ENCODE measurements around the gene RAB15. TPM values are rescaled to one million over a fixed set of nuclear protein-coding genes. Genes with fewer than 3 reads are reported as not detected.

Gene RAB15
- total and polyA plus RNA-seq, 2 donors (not counting 1 experiment from before 2014, with no cell fraction given): 2.2 to 3.6 TPM

DNA sequence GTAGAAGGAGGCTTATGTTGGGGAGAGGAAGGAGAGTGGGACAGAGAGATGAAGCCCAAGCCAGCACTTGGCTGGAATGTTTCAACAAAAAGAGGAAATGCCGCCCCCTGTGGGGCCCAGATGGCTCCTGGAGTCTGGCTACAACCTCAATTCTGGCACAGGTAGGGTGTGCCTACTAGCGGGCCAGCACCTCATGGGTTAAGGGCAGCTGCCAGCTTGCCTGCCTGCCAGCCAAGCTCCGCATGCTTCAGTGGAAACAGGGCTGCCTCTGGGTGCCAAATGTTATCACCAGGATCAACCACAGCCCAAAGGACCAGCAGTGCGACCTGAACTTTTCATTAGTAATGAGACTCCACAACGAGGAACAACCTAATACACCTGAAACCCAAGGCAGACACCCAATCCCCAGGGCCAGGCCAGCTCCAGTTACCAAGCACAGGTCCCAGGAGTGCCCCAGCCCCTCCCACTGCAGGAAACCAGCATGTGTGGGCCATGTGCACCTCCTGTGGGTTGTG lies 11.3 kb downstream of the RAB15 start:
- no peak for DNase-seq (ENCODE audit: low read depth in 2 of 2)
- Histone ChIP-seq H3K27me3 (ENCODE audit: control insufficient read depth, insufficient read depth, low read length) (no peaks in the 10 kb centered on the region), H2AFZ (ENCODE audit: low read length) (no peak overlapping the region), H3K9me3 (ENCODE audit: control insufficient read depth, insufficient read depth, low read depth, low read length) (no peaks in the 10 kb centered on the region), H3K4me1 (ENCODE audit: control insufficient read depth, extremely low read depth, insufficient read depth, low read length) (no peaks in the 10 kb centered on the region), H3K9ac (ENCODE audit: insufficient read depth, low read length) (no peak overlapping the region), H3K36me3 (ENCODE audit: control insufficient read depth, insufficient read depth, low read length) (no peaks in the 10 kb centered on the region), H3K27ac (ENCODE audit: insufficient read depth, low read length) (no peak overlapping the region), H3K4me3 (replicated peaks in 1 of 4; ENCODE audit: control extremely low read depth in 1 of 4, insufficient read depth in 1 of 4, low read depth in 3 of 4, low read length in 4 of 4) (no peak overlapping the region), H3K4me2 (ENCODE audit: extremely low read depth, insufficient read depth, low read length) (no peak overlapping the region), H4K20me1 (ENCODE audit: control insufficient read depth, extremely low read depth, insufficient read depth, low read length) (no peaks in the 10 kb centered on the region), H3K79me2 (ENCODE audit: control insufficient read depth, insufficient read depth, low read length) (no peaks in the 10 kb centered on the region)
- TF ChIP-seq EZH2 (IDR thresholded peaks at IDR 0.05; ENCODE audit: low read length, missing control alignments): no peak
- TF ChIP-seq, protein P1, sequence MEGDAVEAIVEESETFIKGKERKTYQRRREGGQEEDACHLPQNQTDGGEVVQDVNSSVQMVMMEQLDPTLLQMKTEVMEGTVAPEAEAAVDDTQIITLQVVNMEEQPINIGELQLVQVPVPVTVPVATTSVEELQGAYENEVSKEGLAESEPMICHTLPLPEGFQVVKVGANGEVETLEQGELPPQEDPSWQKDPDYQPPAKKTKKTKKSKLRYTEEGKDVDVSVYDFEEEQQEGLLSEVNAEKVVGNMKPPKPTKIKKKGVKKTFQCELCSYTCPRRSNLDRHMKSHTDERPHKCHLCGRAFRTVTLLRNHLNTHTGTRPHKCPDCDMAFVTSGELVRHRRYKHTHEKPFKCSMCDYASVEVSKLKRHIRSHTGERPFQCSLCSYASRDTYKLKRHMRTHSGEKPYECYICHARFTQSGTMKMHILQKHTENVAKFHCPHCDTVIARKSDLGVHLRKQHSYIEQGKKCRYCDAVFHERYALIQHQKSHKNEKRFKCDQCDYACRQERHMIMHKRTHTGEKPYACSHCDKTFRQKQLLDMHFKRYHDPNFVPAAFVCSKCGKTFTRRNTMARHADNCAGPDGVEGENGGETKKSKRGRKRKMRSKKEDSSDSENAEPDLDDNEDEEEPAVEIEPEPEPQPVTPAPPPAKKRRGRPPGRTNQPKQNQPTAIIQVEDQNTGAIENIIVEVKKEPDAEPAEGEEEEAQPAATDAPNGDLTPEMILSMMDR (conservative IDR thresholded peaks at IDR 0.05 in 1 of 2, IDR thresholded peaks at IDR 0.05 in 1 of 2; ENCODE audit: low read depth in 1 of 2, low read length in 2 of 2): no peak

DNA sequence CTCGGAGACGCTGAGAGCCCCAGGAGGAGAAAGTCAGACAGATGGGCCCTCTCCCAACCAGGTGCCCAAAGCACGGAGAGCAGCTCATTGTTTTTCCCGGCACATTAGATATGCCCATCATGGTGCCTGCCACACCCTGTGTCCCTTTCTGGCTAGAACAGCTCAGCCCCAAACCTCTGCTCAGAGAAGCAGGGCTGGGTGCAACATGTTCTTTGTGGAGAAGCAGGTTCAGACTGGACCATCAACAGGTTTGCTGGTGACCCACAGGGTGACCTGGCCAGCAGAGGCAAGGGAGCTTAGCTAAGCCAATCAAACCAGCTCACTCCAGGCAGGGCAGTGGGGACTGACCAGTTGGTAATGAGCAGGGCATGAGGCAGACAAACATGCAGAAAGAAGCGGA lies 13.4 kb downstream of the RAB15 start:
- H3K9ac ChIP-seq (ENCODE audit: insufficient read depth, low read length): no peak overlapping the region
- H3K27ac ChIP-seq (ENCODE audit: insufficient read depth, low read length): no peak overlapping the region
- no peak for DNase-seq (ENCODE audit: low read depth in 2 of 2)
- no peaks in the 10 kb centered on the region for H3K4me1 ChIP-seq (ENCODE audit: control insufficient read depth, extremely low read depth, insufficient read depth, low read length)
- H3K4me3 ChIP-seq (replicated peaks in 1 of 4; ENCODE audit: control extremely low read depth in 1 of 4, insufficient read depth in 1 of 4, low read depth in 3 of 4, low read length in 4 of 4): no peak overlapping the region
- H4K20me1 ChIP-seq (ENCODE audit: control insufficient read depth, extremely low read depth, insufficient read depth, low read length): peaks cover 1% of the 10 kb centered on the region
- no peaks in the 10 kb centered on the region for H3K79me2 ChIP-seq (ENCODE audit: control insufficient read depth, insufficient read depth, low read length)
- no peaks in the 10 kb centered on the region for H3K36me3 ChIP-seq (ENCODE audit: control insufficient read depth, insufficient read depth, low read length)
- H3K9me3 ChIP-seq (ENCODE audit: control insufficient read depth, insufficient read depth, low read depth, low read length): no peaks in the 10 kb centered on the region
- no peak overlapping the region for H2AFZ ChIP-seq (ENCODE audit: low read length)
- no peak overlapping the region for H3K4me2 ChIP-seq (ENCODE audit: extremely low read depth, insufficient read depth, low read length)
- H3K27me3 ChIP-seq (ENCODE audit: control insufficient read depth, insufficient read depth, low read length): no peaks in the 10 kb centered on the region
- TF ChIP-seq, protein P1 (conservative IDR thresholded peaks at IDR 0.05 in 1 of 2, IDR thresholded peaks at IDR 0.05 in 1 of 2; ENCODE audit: low read depth in 1 of 2, low read length in 2 of 2): no peak
- no peak for TF ChIP-seq EZH2 (IDR thresholded peaks at IDR 0.05; ENCODE audit: low read length, missing control alignments)

DNA sequence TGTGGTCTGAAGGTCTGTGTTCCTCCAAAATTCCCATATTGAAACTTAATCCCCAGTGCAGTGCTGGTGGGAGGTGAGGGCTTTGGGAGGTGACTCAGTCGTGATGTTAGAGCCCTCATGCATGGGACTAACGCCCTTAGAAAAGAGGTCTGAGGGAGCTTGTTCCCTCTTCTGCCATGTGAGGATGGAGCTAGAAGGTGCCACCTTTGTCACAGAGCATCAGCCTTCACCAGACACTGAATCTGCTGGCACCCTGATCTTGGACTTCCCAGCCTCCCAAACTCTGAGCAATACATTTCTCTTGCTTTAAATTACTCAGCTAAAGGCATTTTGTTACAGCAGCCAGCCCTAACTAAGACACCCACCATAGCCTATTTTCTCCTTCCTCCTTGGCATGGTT lies 13.9 kb downstream of the RAB15 start:
- Histone ChIP-seq H3K4me1 (ENCODE audit: control insufficient read depth, extremely low read depth, insufficient read depth, low read length) (no peaks in the 10 kb centered on the region), H3K27ac (ENCODE audit: insufficient read depth, low read length) (no peak overlapping the region), H3K79me2 (ENCODE audit: control insufficient read depth, insufficient read depth, low read length) (no peaks in the 10 kb centered on the region), H3K27me3 (ENCODE audit: control insufficient read depth, insufficient read depth, low read length) (no peaks in the 10 kb centered on the region), H3K4me3 (replicated peaks in 1 of 4; ENCODE audit: control extremely low read depth in 1 of 4, insufficient read depth in 1 of 4, low read depth in 3 of 4, low read length in 4 of 4) (no peak overlapping the region), H3K4me2 (ENCODE audit: extremely low read depth, insufficient read depth, low read length) (no peak overlapping the region), H3K9me3 (ENCODE audit: control insufficient read depth, insufficient read depth, low read depth, low read length) (no peaks in the 10 kb centered on the region), H3K36me3 (ENCODE audit: control insufficient read depth, insufficient read depth, low read length) (no peaks in the 10 kb centered on the region), H3K9ac (ENCODE audit: insufficient read depth, low read length) (no peak overlapping the region), H4K20me1 (ENCODE audit: control insufficient read depth, extremely low read depth, insufficient read depth, low read length) (peaks cover 1% of the 10 kb centered on the region), H2AFZ (ENCODE audit: low read length) (no peak overlapping the region)
- TF ChIP-seq EZH2 (IDR thresholded peaks at IDR 0.05; ENCODE audit: low read length, missing control alignments): no peak
- no peak for DNase-seq (ENCODE audit: low read depth in 2 of 2)
